HEK293T (cell line): ENCODE results near the gene HBS1L.

ENCODE experiments used
- CTCF ChIA-PET: fragments of 350-600 bp; formaldehyde crosslinking; extraction: SDS; loops from one replicate; lab custom pipeline; 2021; ENCODE audit warnings: antibody characterized with exemption, inconsistent platforms; lab: Yijun Ruan, JAX
- POLR2A ChIA-PET: fragments of 350-600 bp; formaldehyde crosslinking; extraction: SDS; loops from one replicate; lab custom pipeline; 2020; ENCODE audit warnings: antibody characterized with exemption, inconsistent platforms; lab: Yijun Ruan, JAX
- DNase-seq: peaks from one replicate; pipeline ENCODE4 v3.0.0; 2012; ENCODE audit warnings: mixed read lengths; ENCODE audit errors: extremely low spot score
- ARNT ChIP-seq: fragments of 450-650 bp; IDR thresholded peaks from 2 replicates; pipeline ENCODE4 v1.6.1; 2017; ENCODE audit warnings: mild to moderate bottlenecking
- BHLHE40 ChIP-seq: fragments of 450-650 bp; IDR thresholded peaks from 2 replicates; pipeline ENCODE4 v1.6.1; 2016; ENCODE audit warnings: mild to moderate bottlenecking, moderate library complexity, borderline replicate concordance
- CTBP1 ChIP-seq: fragments of 450-650 bp; IDR thresholded peaks from 2 replicates; pipeline ENCODE4 v1.6.1; 2016; ENCODE audit warnings: borderline replicate concordance
- ELF4 ChIP-seq: fragments of 450-650 bp; IDR thresholded peaks from 2 replicates; pipeline ENCODE4 v1.6.1; 2017; ENCODE audit warnings: antibody characterized with exemption
- FOXA1 ChIP-seq: fragments of 450-650 bp; IDR thresholded peaks from 2 replicates; pipeline ENCODE4 v1.6.1; 2016; ENCODE audit warnings: mild to moderate bottlenecking
- FOXK2 ChIP-seq: fragments of 450-650 bp; IDR thresholded peaks from 2 replicates; pipeline ENCODE4 v1.6.1; 2016; ENCODE audit warnings: mild to moderate bottlenecking
- FOXM1 ChIP-seq: fragments of 450-650 bp; IDR thresholded peaks from 2 replicates; pipeline ENCODE4 v1.6.1; 2017; ENCODE audit warnings: mild to moderate bottlenecking, borderline replicate concordance
- HDGF ChIP-seq: fragments of 450-650 bp; IDR thresholded peaks from 2 replicates; pipeline ENCODE4 v1.6.1; 2017; ENCODE audit warnings: antibody characterized with exemption, borderline replicate concordance
- L3MBTL2 ChIP-seq: fragments of 450-650 bp; conservative IDR thresholded peaks from 2 replicates; pipeline ENCODE4 v1.6.1; 2016; ENCODE audit warnings: mild to moderate bottlenecking
- LEF1 ChIP-seq: fragments of 450-650 bp; IDR thresholded peaks from 2 replicates; pipeline ENCODE4 v1.6.1; 2017; ENCODE audit warnings: mild to moderate bottlenecking, borderline replicate concordance
- NFRKB ChIP-seq: fragments of 450-650 bp; IDR thresholded peaks from 2 replicates; pipeline ENCODE4 v1.6.1; 2016; ENCODE audit warnings: mild to moderate bottlenecking, moderate library complexity
- SP1 ChIP-seq: fragments of 450-650 bp; IDR thresholded peaks from 2 replicates; pipeline ENCODE4 v1.6.1; 2017
- SUZ12 ChIP-seq: fragments of 450-650 bp; IDR thresholded peaks from 2 replicates; pipeline ENCODE4 v1.6.1; 2016; ENCODE audit warnings: mild to moderate bottlenecking
- TARDBP ChIP-seq: fragments of 450-650 bp; IDR thresholded peaks from 2 replicates; pipeline ENCODE4 v1.6.1; 2016
- ZNF384 ChIP-seq: fragments of 450-650 bp; IDR thresholded peaks from 2 replicates; pipeline ENCODE4 v1.6.1; 2016
- TF ChIP-seq, protein P1 (sequence below): fragments of 450-650 bp; IDR thresholded peaks from 2 replicates; pipeline ENCODE4 v1.6.1; 2016

Gene HBS1L

DNA sequence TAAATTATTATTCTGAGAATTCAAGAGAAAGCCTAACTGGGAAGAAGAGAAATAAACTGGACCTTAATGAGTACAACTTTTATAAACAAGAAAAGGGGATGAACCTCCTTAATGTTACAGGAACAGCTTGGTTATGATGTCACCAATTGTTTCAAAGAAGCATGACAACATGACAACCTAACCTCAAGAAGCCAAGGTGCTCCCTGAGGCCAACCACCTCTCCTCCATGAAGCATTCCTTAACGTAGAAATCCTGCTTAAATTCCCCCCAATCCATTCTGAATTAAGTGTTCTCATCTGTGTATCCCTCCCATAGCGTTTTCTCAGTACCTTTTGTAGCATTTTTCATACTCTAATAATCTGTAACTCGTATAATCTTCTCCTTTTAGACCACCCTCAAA, 1.7 kb downstream of the HBS1L start:
- POLR2A ChIA-PET: interaction anchor here (1.6 kb wide), 1 partner anchor 9 kb away, joined by 4 read pairs; no protein-coding TSS in a partner anchor
- TF ChIP-seq TARDBP (no peak), BHLHE40 (no peak)
- CTCF ChIA-PET: no interaction called here

DNA sequence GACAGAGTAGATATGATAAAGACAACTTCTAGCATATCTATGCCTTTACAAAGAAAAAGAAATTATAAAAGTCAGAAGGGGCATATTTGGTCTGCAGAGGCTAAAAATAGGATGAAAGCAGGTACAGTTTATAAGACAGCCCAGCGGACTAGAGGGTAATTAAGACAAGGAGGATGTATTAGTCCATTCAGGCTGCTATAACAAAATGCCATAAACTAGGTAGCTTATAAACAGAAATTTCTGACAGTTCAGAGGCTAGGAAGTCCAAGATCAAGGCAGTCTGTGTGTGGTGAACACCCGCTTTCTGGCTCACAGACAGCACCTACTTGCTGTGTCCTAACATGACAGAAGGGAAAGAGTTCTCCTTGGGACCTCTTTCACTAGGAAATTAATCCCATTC, 5.7 kb downstream of the HBS1L start:
- DNase-seq: no peak
- ChIA-PET POLR2A (no interaction called here), CTCF (no interaction called here)
- TF ChIP-seq ARNT (no peak), NFRKB (no peak), L3MBTL2 (no peak), ELF4 (no peak), HDGF (no peak), ZNF384 (no peak), SP1 (no peak), SUZ12 (no peak), FOXA1 (no peak), BHLHE40 (no peak), CTBP1 (no peak), FOXM1 (no peak)

More for the DNA sequence above, 1.7 kb downstream of the HBS1L start:
- DNase-seq: no peak

DNA sequence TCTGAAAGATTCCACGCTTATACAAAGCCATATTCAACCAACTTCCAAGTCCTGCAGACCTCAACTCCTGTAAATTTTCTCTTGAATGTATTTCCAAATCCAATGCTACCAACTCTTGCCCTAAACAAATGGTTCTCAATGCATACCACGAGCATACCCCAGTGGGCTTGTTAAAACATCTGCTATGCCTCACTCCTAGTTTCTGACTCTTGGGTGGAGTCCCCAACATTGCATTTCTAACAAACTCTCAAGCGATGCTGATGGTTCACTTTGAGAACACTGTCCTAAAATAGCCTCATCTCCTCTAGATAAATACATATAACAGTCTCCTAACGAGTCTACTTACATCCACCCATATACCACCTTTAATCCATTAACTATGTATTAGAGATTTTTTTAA, 7.3 kb downstream of the HBS1L start:
- DNase-seq: no peak
- ChIA-PET POLR2A (interaction anchor here (2.2 kb wide), 1 partner anchor 8 kb away, joined by 15 read pairs; the partner anchor contains the start of gene HBS1L), CTCF (no interaction called here)
- TF ChIP-seq HDGF (no peak), ELF4 (no peak), FOXK2 (no peak)

DNA sequence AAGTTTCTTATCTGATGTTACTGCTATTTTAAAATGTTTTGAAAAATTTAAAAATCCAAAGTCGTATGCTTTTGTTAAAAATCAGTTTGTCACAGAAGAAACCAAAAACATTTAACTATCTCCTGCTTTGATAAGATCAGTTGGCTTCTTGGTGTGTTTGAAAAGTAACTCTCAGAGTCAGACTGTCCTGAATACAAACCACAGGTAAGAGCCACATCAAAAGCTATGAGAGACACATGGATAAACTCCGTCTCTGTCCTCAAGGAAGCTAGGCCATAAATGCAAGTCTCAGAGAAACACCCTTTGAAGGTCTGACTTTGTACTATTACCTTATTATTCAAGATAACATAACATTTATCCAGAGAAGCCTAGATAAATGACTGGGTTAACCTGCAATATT, 7.7 kb downstream of the HBS1L start:
- TF ChIP-seq FOXK2 (no peak), FOXA1 (no peak), BHLHE40 (no peak), L3MBTL2 (no peak), LEF1 (no peak)
- POLR2A ChIA-PET: interaction anchor here (2.2 kb wide), 1 partner anchor 8 kb away, joined by 15 read pairs; the partner anchor contains the start of gene HBS1L
- CTCF ChIA-PET: no interaction called here
- DNase-seq: no peak

DNA sequence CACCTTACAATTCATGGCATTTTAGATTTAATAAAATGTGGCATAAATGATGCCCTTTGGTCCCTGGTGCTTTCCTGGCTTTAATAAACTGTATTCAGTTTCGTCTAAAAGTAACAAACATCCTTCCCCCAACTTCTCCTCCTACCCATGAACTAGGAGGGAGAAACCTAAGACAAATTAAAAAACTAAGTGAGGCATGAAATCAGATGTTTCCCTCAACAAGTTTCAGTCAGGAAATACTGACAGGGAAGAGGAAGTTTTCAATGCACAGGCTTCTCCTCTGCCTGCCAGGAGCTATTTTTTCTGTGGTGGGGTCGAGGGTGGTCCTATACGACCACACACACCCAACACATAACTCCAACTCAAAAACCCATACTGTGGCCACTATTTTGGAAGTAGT, 10.0 kb downstream of the HBS1L start:
- ChIA-PET CTCF (no interaction called here), POLR2A (interaction anchor here (1.7 kb wide), 1 partner anchor 10 kb away, joined by 7 read pairs; the partner anchor contains the start of gene HBS1L)
- TF ChIP-seq FOXM1 (no peak), NFRKB (no peak), SP1 (no peak), L3MBTL2 (no peak), TARDBP (no peak), FOXA1 (no peak), ZNF384 (no peak), SUZ12 (no peak), CTBP1 (no peak), FOXK2 (no peak), HDGF (no peak), ELF4 (no peak)
- TF ChIP-seq, protein P1, sequence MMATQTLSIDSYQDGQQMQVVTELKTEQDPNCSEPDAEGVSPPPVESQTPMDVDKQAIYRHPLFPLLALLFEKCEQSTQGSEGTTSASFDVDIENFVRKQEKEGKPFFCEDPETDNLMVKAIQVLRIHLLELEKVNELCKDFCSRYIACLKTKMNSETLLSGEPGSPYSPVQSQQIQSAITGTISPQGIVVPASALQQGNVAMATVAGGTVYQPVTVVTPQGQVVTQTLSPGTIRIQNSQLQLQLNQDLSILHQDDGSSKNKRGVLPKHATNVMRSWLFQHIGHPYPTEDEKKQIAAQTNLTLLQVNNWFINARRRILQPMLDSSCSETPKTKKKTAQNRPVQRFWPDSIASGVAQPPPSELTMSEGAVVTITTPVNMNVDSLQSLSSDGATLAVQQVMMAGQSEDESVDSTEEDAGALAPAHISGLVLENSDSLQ: no peak
- no peak for DNase-seq

DNA sequence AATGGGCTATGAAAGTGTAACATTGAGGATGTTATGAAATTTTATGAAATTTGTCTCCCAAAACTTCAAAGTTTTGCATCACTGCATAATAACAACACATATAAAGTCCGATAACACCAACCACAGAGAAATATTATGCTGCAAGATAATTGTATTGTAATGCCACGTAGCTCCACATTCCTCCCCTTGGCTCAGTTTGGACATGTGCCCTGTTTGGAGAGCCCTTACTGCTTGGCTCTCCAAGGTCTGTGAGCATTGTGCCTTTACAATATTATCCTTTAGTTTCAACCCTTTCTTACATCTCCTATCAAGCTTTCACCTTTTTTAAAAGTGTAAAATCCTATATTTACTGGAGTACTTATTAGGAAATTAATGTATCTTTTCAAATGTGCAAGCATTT, 10.8 kb downstream of the HBS1L start:
- DNase-seq: no peak
- ChIA-PET CTCF (no interaction called here), POLR2A (interaction anchor here (1.0 to 1.7 kb wide), 2 partner anchors 8 to 11 kb away, joined by 4 to 7 read pairs; partner anchors contain the start of gene HBS1L)
- TF ChIP-seq FOXM1: no peak
- TF ChIP-seq, protein P1: no peak

DNA sequence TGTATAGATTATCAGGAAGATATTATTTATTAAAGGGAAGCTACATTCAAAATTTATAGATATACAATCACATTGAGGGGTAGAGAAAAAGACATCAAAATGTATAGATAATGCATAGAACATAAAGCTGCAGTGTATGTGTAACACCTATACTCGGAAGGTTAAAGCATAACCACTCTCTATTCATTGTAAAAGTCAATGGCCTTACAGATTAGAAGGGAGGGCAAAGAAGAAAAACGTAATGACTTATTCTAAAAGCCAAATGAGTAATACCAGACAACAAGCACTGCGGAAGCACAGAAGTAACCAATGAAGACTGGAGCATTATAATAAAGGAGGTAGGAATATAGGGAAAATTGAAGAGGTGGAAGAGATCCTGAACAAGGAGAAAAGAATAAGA, 11.3 kb downstream of the HBS1L start:
- POLR2A ChIA-PET: interaction anchor here (1.0 to 1.7 kb wide), 2 partner anchors 9 to 11 kb away, joined by 4 to 7 read pairs; partner anchors contain the start of gene HBS1L

More for the DNA sequence above, 11.3 kb downstream of the HBS1L start:
- DNase-seq: no peak
- TF ChIP-seq FOXM1 (no peak), CTBP1 (no peak), ELF4 (no peak), TARDBP (no peak), BHLHE40 (no peak), FOXK2 (no peak), L3MBTL2 (no peak), FOXA1 (no peak), SUZ12 (no peak), ZNF384 (no peak), SP1 (no peak), HDGF (no peak), LEF1 (no peak), NFRKB (no peak), ARNT (no peak)
- TF ChIP-seq, protein P1: no peak
- CTCF ChIA-PET: no interaction called here
